Measurements from ENCODE around the gene TANC1.

The TANC1 gene

GRCh38 chr2:159129824-159130223 lies 161.4 kb downstream of the TANC1 start:
- H3K36me3 ChIP-seq (ENCODE audit: control insufficient read depth, insufficient read depth, low read length) = no peaks in the 10 kb centered on the region
- no peaks in the 10 kb centered on the region for H3K9me3 ChIP-seq (ENCODE audit: control insufficient read depth, insufficient read depth, low read depth, low read length)
- H3K27ac ChIP-seq (ENCODE audit: low read depth, low read length) = no peak overlapping the region
- H3K27me3 ChIP-seq (ENCODE audit: control insufficient read depth, insufficient read depth, low read length) = no peaks in the 10 kb centered on the region
- H3K4me1 ChIP-seq (ENCODE audit: control insufficient read depth, insufficient read depth, low read length) = peaks cover 13% of the 10 kb centered on the region
- no peak overlapping the region for H3K4me3 ChIP-seq (ENCODE audit: low read depth, low read length)
- H3K9ac ChIP-seq (ENCODE audit: low read length) = no peak overlapping the region

GRCh38 chr2:159130302-159130701 lies 161.9 kb downstream of the TANC1 start:
- H3K4me3 ChIP-seq (ENCODE audit: low read depth, low read length) = no peak overlapping the region
- peaks cover 12% of the 10 kb centered on the region; the same call in 1 of the 2 replicates for H3K4me1 ChIP-seq (ENCODE audit: control insufficient read depth, insufficient read depth, low read length)
- H3K9ac ChIP-seq (ENCODE audit: low read length) = no peak overlapping the region
- H3K27me3 ChIP-seq (ENCODE audit: control insufficient read depth, insufficient read depth, low read length) = no peaks in the 10 kb centered on the region
- no peaks in the 10 kb centered on the region for H3K9me3 ChIP-seq (ENCODE audit: control insufficient read depth, insufficient read depth, low read depth, low read length)
- no peak overlapping the region for H3K27ac ChIP-seq (ENCODE audit: low read depth, low read length)
- no peaks in the 10 kb centered on the region for H3K36me3 ChIP-seq (ENCODE audit: control insufficient read depth, insufficient read depth, low read length)

- H3K27me3 ChIP-seq (ENCODE audit: control insufficient read depth, insufficient read depth, low read length) = no peaks in the 10 kb centered on the region
- no peak overlapping the region for H3K27ac ChIP-seq (ENCODE audit: low read depth, low read length)
- H3K9ac ChIP-seq (ENCODE audit: low read length) = no peak overlapping the region
- H3K4me1 ChIP-seq (ENCODE audit: control insufficient read depth, insufficient read depth, low read length) = peaks cover 16% of the 10 kb centered on the region; the same call in 1 of the 2 replicates
- H3K9me3 ChIP-seq (ENCODE audit: control insufficient read depth, insufficient read depth, low read depth, low read length) = no peaks in the 10 kb centered on the region
- no peaks in the 10 kb centered on the region for H3K36me3 ChIP-seq (ENCODE audit: control insufficient read depth, insufficient read depth, low read length)
- no peak overlapping the region for H3K4me3 ChIP-seq (ENCODE audit: low read depth, low read length)
Measured at GRCh38 chr2:159131267-159131913, 162.9 kb downstream of the TANC1 start.

GRCh38 chr2:159131914-159132281 lies 163.5 kb downstream of the TANC1 start:
- H3K27ac ChIP-seq (ENCODE audit: low read depth, low read length) = no peak overlapping the region

GRCh38 chr2:159133797-159134196 lies 165.4 kb downstream of the TANC1 start:
- H3K27ac ChIP-seq (ENCODE audit: low read depth, low read length) = no peak overlapping the region
- H3K4me1 ChIP-seq (ENCODE audit: control insufficient read depth, insufficient read depth, low read length) = peaks cover 30% of the 10 kb centered on the region

More at GRCh38 chr2:159131914-159132281, 163.5 kb downstream of the TANC1 start:
- H3K36me3 ChIP-seq (ENCODE audit: control insufficient read depth, insufficient read depth, low read length) = no peaks in the 10 kb centered on the region
- H3K4me1 ChIP-seq (ENCODE audit: control insufficient read depth, insufficient read depth, low read length) = peaks cover 16% of the 10 kb centered on the region; the same call in 1 of the 2 replicates
- no peaks in the 10 kb centered on the region for H3K9me3 ChIP-seq (ENCODE audit: control insufficient read depth, insufficient read depth, low read depth, low read length)
- no peak overlapping the region for H3K4me3 ChIP-seq (ENCODE audit: low read depth, low read length)
- H3K27me3 ChIP-seq (ENCODE audit: control insufficient read depth, insufficient read depth, low read length) = no peaks in the 10 kb centered on the region
- no peak overlapping the region for H3K9ac ChIP-seq (ENCODE audit: low read length)

GRCh38 chr2:159134979-159135378 lies 166.5 kb downstream of the TANC1 start:
- Histone ChIP-seq H3K27me3 (ENCODE audit: control insufficient read depth, insufficient read depth, low read length) (no peaks in the 10 kb centered on the region), H3K36me3 (ENCODE audit: control insufficient read depth, insufficient read depth, low read length) (no peaks in the 10 kb centered on the region), H3K9ac (ENCODE audit: low read length) (no peak overlapping the region), H3K4me1 (ENCODE audit: control insufficient read depth, insufficient read depth, low read length) (peaks cover 33% of the 10 kb centered on the region), H3K9me3 (ENCODE audit: control insufficient read depth, insufficient read depth, low read depth, low read length) (no peaks in the 10 kb centered on the region), H3K27ac (ENCODE audit: low read depth, low read length) (no peak overlapping the region), H3K4me3 (ENCODE audit: low read depth, low read length) (no peak overlapping the region)

More at GRCh38 chr2:159133797-159134196, 165.4 kb downstream of the TANC1 start:
- H3K36me3 ChIP-seq (ENCODE audit: control insufficient read depth, insufficient read depth, low read length) = no peaks in the 10 kb centered on the region
- no peak overlapping the region for H3K9ac ChIP-seq (ENCODE audit: low read length)
- H3K4me3 ChIP-seq (ENCODE audit: low read depth, low read length) = no peak overlapping the region
- H3K27me3 ChIP-seq (ENCODE audit: control insufficient read depth, insufficient read depth, low read length) = no peaks in the 10 kb centered on the region
- no peaks in the 10 kb centered on the region for H3K9me3 ChIP-seq (ENCODE audit: control insufficient read depth, insufficient read depth, low read depth, low read length)

GRCh38 chr2:159136391-159136790 lies 168.0 kb downstream of the TANC1 start:
- H3K27ac ChIP-seq (ENCODE audit: low read depth, low read length) = no peak overlapping the region
- no peaks in the 10 kb centered on the region for H3K36me3 ChIP-seq (ENCODE audit: control insufficient read depth, insufficient read depth, low read length)
- H3K4me3 ChIP-seq (ENCODE audit: low read depth, low read length) = no peak overlapping the region
- no peaks in the 10 kb centered on the region for H3K27me3 ChIP-seq (ENCODE audit: control insufficient read depth, insufficient read depth, low read length)
- H3K9me3 ChIP-seq (ENCODE audit: control insufficient read depth, insufficient read depth, low read depth, low read length) = no peaks in the 10 kb centered on the region
- peaks cover 32% of the 10 kb centered on the region for H3K4me1 ChIP-seq (ENCODE audit: control insufficient read depth, insufficient read depth, low read length)
- H3K9ac ChIP-seq (ENCODE audit: low read length) = no peak overlapping the region

GRCh38 chr2:159137511-159138241 lies 169.2 kb downstream of the TANC1 start:
- Histone ChIP-seq H3K36me3 (ENCODE audit: control insufficient read depth, insufficient read depth, low read length) (no peaks in the 10 kb centered on the region), H3K4me1 (ENCODE audit: control insufficient read depth, insufficient read depth, low read length) (peaks cover 23% of the 10 kb centered on the region), H3K9me3 (ENCODE audit: control insufficient read depth, insufficient read depth, low read depth, low read length) (no peaks in the 10 kb centered on the region), H3K27me3 (ENCODE audit: control insufficient read depth, insufficient read depth, low read length) (no peaks in the 10 kb centered on the region), H3K27ac (ENCODE audit: low read depth, low read length) (no peak overlapping the region), H3K9ac (ENCODE audit: low read length) (no peak overlapping the region), H3K4me3 (ENCODE audit: low read depth, low read length) (no peak overlapping the region)

GRCh38 chr2:159138642-159139182 lies 170.3 kb downstream of the TANC1 start:
- no peak overlapping the region for H3K4me3 ChIP-seq (ENCODE audit: low read depth, low read length)
- no peaks in the 10 kb centered on the region for H3K9me3 ChIP-seq (ENCODE audit: control insufficient read depth, insufficient read depth, low read depth, low read length)
- H3K27ac ChIP-seq (ENCODE audit: low read depth, low read length) = no peak overlapping the region
- H3K4me1 ChIP-seq (ENCODE audit: control insufficient read depth, insufficient read depth, low read length) = peaks cover 23% of the 10 kb centered on the region
- no peaks in the 10 kb centered on the region for H3K36me3 ChIP-seq (ENCODE audit: control insufficient read depth, insufficient read depth, low read length)
- H3K9ac ChIP-seq (ENCODE audit: low read length) = no peak overlapping the region
- no peaks in the 10 kb centered on the region for H3K27me3 ChIP-seq (ENCODE audit: control insufficient read depth, insufficient read depth, low read length)

GRCh38 chr2:159139216-159139933 lies 170.9 kb downstream of the TANC1 start:
- H3K27me3 ChIP-seq (ENCODE audit: control insufficient read depth, insufficient read depth, low read length) = no peaks in the 10 kb centered on the region
- H3K9me3 ChIP-seq (ENCODE audit: control insufficient read depth, insufficient read depth, low read depth, low read length) = no peaks in the 10 kb centered on the region
- H3K27ac ChIP-seq (ENCODE audit: low read depth, low read length) = no peak overlapping the region
- peaks cover 23% of the 10 kb centered on the region for H3K4me1 ChIP-seq (ENCODE audit: control insufficient read depth, insufficient read depth, low read length)
- no peak overlapping the region for H3K9ac ChIP-seq (ENCODE audit: low read length)
- no peaks in the 10 kb centered on the region for H3K36me3 ChIP-seq (ENCODE audit: control insufficient read depth, insufficient read depth, low read length)
- no peak overlapping the region for H3K4me3 ChIP-seq (ENCODE audit: low read depth, low read length)

Data from HUES6 (cell line).